NCI-H1105 (cell line): ENCODE data around the gene LRRC1.
A peak's percentile ranks its signal among the peaks of the same experiment; 100 is the strongest.
"Not testable (repeated sequence)": the region's sequence is repeated elsewhere in the genome, so short reads cannot be mapped to it uniquely, and the experiment has no call there.

Source experiments
- DNase-seq: peaks from one replicate; lab custom pipeline; 2025; lab: John Stamatoyannopoulos, UW

Gene LRRC1

DNA sequence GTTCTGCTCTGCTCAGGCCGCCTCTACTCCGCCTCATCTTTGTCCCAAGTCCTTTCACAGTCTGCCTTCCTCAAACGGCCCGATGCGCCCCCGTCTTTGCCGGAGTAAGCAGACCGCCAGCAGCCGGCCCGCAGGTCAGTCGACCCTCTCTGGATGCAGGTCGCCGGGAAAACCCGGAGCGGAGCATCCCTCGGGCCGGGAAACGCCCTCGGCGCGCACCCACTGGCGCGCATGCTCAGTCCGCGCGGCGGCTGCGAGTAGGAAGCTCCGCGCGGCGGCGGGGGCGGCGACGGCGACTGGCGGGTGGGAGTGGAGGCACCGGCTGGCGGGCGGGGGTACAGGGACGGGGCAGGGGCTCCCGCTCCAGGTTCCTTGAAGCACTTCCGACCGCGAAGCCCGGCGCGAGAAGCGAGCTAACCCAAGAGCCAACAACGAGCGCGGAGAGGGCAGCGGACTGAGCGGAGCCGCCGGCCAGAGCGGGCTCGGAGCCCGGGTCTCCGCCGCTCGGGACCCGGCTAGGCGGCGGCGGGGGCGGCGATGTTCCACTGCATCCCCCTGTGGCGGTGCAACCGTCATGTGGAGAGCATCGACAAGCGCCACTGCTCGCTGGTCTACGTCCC is at the start of gene LRRC1:
LRRC1 (plus strand) TSS at position 286 of the 620 bp plus-strand sequence; CDS start at position 538, 252 bp downstream.
- peak; percentile 93 for DNase-seq

- DNase-seq: peak; percentile 75
Measured at GRCh38 chr6:53746442-53747103, 48.2 kb upstream of the LRRC1 start.

- DNase-seq: no peak
Measured at GRCh38 chr6:53750052-53750650, 44.7 kb upstream of the LRRC1 start.

DNA sequence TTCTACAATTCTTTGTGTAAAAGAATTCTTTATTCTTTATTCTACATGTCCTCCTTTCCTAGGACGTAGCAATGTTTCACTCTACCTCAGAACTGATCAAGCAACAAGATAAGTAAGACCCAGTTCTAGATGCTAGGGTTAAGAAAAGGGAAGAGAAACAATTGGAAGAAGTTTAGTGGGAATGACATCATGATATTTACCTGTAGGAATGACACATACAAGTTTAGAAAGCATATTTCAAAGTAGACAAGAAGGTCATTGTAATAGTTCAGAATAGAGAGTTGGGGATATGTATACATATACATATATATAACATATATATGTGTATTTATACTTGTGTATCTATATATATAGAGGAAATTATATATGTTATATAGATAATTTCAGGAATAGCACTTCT is 43.4 kb upstream of the LRRC1 start:
- DNase-seq: no peak

- DNase-seq: no peak
Measured at GRCh38 chr6:53752440-53752839, 42.4 kb upstream of the LRRC1 start.

DNA sequence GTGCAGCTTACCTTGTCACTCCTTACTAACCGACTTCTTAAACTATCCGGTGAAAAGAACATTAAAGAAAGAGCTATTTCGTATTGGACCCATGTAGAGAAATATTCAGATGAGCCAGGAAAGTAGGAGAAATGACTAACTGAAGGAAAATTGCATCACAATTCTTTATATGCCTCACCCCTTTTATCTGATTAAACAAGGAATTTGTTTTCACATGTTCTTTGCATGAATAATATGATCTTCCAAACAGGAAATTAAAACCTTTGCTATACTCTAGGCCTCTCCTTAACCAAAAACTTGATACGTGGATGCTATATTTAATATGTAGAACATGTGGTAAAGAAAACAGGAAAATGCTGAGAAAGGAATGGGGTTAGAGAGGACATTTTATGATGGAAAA is 41.9 kb upstream of the LRRC1 start:
- DNase-seq: no peak

- no peak for DNase-seq
Measured at GRCh38 chr6:53754330-53754729, 40.5 kb upstream of the LRRC1 start.

GRCh38 chr6:53756396-53756795 is 38.4 kb upstream of the LRRC1 start:
- DNase-seq: no peak

DNA sequence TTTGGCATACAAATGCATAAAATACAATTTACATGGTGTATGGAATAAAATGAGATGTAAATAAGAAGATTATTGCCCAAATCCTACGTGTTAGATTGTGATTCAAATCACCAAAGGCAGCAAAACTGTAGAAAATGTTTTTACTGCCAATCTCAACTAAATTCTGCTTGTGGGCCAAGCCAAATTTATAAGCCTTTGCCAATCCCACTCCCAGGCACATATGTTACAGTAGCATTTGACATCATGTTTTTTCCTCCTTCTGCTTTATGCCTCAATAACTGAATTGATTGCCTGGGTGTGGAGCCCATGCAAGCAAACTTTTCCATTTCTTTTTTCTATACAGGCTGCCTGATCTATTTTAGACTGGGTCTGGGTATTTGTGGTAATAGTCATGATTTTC is 36.3 kb upstream of the LRRC1 start:
- no peak for DNase-seq

- DNase-seq: no peak
Measured at GRCh38 chr6:53761036-53761435, 33.8 kb upstream of the LRRC1 start.

DNA sequence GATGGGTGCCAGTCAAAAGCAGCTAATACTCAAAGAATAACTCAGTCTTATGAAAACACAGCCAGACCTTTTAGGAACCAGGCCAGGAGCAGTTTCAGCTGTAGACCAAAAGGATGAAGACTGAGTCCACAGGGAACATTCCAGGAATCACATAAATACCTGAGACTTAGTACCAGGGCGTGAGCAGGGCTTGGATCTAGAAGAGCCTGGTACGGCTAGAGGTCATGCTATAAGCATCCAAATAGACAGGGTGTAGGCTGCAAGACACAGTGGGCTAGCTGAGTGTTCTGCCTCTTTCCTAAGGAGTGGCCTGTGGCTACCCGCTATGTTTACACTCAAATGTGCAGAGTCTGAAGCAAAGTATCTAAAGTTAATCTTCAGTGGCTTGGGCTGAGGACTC is 29.5 kb upstream of the LRRC1 start:
- DNase-seq: no peak

DNA sequence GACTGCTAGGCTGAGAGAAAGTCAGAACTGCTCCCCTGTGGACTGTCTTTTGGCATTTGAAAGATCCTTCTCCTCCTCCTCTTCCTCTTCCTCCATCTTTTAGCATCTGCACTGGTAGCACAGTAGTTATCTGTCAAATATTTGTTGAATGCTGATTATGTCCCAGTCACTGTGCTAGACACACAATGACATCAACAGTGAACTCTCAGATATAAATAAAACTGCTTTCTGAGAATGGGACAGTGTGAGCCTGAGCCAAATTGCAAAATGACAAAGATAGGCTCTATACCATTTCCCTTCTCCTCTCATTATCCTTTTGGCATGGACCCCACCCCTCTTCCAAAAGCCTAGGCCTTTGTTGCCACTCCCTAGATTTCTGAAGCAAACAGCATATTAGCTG is 27.9 kb upstream of the LRRC1 start:
- no peak for DNase-seq

GRCh38 chr6:53767941-53768340 is 26.9 kb upstream of the LRRC1 start:
- no peak for DNase-seq

DNA sequence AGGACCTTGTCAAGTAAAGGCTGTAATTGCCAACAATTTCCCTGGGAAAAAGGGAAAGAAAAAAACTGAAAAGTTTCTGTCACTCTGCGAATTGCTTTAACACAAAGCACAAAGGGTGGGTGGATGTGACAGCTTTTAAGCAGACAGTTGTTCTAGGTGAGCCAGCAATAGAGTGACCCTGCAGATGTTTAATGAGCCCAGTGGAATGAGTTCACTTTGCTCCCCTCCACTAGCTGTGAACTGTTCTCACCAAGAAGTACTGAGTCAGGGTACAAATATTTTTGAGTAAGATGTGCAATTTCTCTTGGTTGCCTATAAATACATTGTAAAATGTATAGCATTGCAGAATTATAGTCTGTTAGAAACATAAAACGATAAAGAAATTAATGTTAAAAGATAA is 26.2 kb upstream of the LRRC1 start:
- no peak for DNase-seq

GRCh38 chr6:53770780-53771249 is 24.0 kb upstream of the LRRC1 start:
- peak; percentile 23 for DNase-seq

DNA sequence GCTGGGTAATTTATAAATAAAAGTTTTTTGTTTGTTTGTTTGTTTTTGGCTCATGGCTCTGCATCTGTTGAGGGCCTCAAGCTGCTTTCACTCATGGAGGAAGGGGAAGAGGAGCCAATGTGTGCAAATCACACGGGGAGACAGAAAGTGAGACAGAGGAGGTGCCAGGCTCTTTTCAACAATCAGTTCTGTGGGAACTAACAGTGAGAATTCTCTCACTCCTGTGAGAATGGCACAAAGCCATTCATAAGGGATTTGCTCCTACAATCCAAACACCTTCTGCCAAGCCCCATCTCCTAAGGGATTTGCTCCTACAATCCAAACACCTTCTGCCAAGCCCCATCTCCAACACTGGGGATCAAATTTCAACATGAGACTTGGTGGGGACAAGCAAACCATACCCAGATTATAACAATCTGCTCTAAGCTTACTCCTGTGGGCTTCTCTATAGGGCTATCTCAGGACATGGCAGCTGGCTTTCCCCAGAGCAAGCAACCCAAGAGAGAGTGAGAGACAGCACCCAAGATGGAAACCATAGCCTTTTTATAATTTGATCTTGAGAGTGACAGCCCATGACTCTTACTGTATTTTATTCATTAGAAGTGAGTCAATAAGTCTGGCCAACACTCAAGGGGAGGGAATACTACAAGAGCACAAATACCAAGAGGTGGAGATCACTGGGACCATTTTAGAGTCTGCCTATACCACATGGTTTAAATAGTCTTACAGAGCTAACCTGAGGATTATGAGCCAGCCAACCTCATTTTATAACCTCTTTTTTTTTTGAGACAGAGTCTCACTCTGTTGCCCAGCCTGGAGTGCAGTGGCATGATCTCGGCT is 22.8 kb upstream of the LRRC1 start:
- DNase-seq: no peak

DNA sequence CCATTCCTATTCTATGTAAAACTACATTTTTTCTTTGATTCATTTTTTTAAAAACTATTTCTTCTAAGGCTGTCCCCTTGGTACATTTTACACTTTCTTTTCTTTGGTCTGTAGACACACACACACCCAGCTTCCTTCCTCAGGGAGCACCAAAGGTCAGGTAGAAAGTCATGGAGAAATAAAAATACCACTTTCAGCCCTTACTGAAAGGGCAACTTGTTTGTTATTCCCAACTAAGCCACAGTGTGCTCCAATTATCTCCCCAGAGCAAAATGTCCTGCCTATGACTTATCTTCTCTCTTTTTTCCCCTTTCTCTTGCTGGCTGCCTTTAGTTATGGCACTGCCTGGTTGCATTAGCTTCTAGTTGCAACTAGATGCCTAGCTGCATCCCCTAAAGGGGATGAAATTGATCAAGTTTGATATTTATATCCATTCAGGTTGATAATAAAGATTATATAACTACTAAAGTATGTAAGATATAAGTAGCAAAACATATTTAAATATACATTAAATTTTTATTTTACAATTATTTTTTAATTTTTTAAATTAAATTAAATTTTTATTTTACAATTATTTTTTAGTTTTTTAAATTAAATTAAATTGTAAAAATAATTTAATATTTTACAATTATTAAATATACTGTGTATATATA is 21.6 kb upstream of the LRRC1 start:
- no peak for DNase-seq

DNA sequence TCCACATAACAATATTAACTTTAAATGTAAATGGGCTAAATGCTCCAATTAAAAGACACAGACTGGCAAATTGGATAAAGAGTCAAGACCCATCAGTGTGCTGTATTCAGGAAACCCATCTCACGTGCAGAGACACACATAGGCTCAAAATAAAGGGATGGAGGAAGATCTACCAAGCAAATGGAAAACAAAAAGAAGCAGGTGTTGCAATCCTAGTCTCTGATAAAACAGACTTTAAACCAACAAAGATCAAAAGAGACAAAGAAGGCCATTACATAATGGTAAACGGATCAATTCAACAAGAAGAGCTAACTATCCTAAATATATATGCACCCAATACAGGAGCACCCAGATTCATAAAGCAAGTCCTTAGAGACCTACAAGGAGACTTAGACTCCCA is 18.7 kb upstream of the LRRC1 start:
- DNase-seq: not testable (repeated sequence)

DNA sequence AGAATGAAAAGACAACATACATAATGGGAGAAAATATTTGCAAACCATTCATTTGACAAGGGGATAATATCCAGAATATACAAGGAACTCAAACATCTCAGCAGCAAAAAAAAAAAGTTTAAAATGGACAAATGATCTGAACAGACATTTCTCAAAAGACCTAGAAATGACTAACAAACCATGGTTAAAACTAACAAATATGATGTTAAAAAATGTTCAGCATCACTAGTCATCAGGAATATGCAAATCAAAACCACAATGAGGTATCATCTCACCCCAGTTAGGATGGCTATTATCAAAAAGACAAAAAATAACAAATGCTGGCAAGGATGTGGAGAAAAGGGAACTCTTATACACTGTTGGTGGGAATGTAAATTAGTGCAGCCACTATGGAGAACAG is 9.8 kb upstream of the LRRC1 start:
- not testable (repeated sequence) for DNase-seq

DNA sequence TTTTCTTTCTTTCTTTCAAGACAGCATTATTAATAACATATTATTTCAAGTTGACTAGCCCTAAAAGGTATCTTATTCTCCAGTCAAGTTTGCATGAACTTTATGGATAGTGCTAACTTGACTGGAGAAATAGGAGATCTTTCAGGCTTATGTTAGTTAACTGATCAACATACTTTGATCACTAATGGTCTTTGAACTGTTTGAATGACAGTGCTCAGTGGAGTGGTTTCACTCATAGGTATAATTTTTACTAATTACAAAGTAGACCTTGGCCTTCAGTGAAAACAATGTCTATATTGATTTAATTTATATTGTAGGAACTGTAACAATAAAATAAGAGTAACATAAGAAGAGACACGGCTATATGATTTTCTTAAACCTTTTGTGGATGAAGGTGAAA is 8.0 kb upstream of the LRRC1 start:
- DNase-seq: no peak

GRCh38 chr6:53790886-53791285 is 3.9 kb upstream of the LRRC1 start:
- no peak for DNase-seq

GRCh38 chr6:53792016-53792415 is 2.8 kb upstream of the LRRC1 start:
- DNase-seq: no peak
